Astrocyte (in vitro differentiated cells and primary cell): Measurements from ENCODE around the gene GDF10. TPM values are rescaled to one million over a fixed set of nuclear protein-coding genes. Genes with fewer than 3 reads are reported as not detected.

ENCODE experiments used
- DNase-seq: peaks from one replicate; pipeline ENCODE4 v3.0.0-alpha.2; 2010; ENCODE audit warnings: low read depth
- FAIRE-seq: peaks from 2 replicates; lab custom pipeline; 2011; peaks lifted over from hg19 to GRCh38; lab: Jason Lieb, UNC
- H2AFZ ChIP-seq: 2 replicates; pipeline ENCODE4 v1.6.0; 2012; ENCODE audit warnings: low read depth, low read length, inconsistent platforms
- H3K27ac ChIP-seq: 2 replicates; pipeline ENCODE4 v1.5.1; 2011; ENCODE audit warnings: low read depth, low read length, inconsistent platforms
- H3K27me3 ChIP-seq: 2 replicates; pipeline ENCODE4 v1.6.0; 2011; ENCODE audit warnings: low read length, inconsistent platforms; ENCODE audit not compliant: insufficient read depth
- H3K36me3 ChIP-seq: 2 replicates; pipeline ENCODE4 v1.5.1; 2011; ENCODE audit warnings: low read length, inconsistent platforms; ENCODE audit not compliant: insufficient read depth
- H3K4me1 ChIP-seq: 2 replicates; pipeline ENCODE4 v1.5.1; 2011; ENCODE audit warnings: low read length, inconsistent platforms; ENCODE audit not compliant: insufficient read depth
- H3K4me2 ChIP-seq: 2 replicates; pipeline ENCODE4 v1.6.0; 2012; ENCODE audit warnings: low read length, inconsistent platforms
- H3K4me3 ChIP-seq: 2 replicates; pipeline ENCODE4 v1.5.1; 2011; ENCODE audit warnings: low read depth, mild to moderate bottlenecking, low read length, inconsistent platforms; ENCODE audit not compliant: insufficient read depth
- H3K79me2 ChIP-seq: 2 replicates; pipeline ENCODE4 v1.6.0; 2012; ENCODE audit warnings: mild to moderate bottlenecking, low read length, inconsistent platforms; ENCODE audit not compliant: insufficient read depth
- H3K9ac ChIP-seq: 2 replicates; pipeline ENCODE4 v1.6.0; 2012; ENCODE audit warnings: mild to moderate bottlenecking, low read length, inconsistent platforms
- H3K9me3 ChIP-seq: 2 replicates; pipeline ENCODE4 v1.5.1; 2012; ENCODE audit warnings: low read depth, mild to moderate bottlenecking, low read length, inconsistent platforms; ENCODE audit not compliant: insufficient read depth
- H4K20me1 ChIP-seq: 2 replicates; pipeline ENCODE4 v1.6.0; 2012; ENCODE audit warnings: low read length, inconsistent platforms; ENCODE audit not compliant: insufficient read depth
- H3K27ac Mint-ChIP-seq: one replicate; pipeline ENCODE4 v1.8.0; 2021; ENCODE audit warnings: mild to moderate bottlenecking, mixed read lengths; ENCODE audit not compliant: unreplicated experiment
- H3K27me3 Mint-ChIP-seq: one replicate; pipeline ENCODE4 v1.8.0; 2021; ENCODE audit warnings: low read depth, mixed read lengths; ENCODE audit not compliant: unreplicated experiment
- H3K36me3 Mint-ChIP-seq: one replicate; pipeline ENCODE4 v1.8.0; 2021; ENCODE audit warnings: low read depth, mixed read lengths; ENCODE audit not compliant: unreplicated experiment
- H3K4me1 Mint-ChIP-seq: one replicate; pipeline ENCODE4 v1.8.0; 2021; ENCODE audit warnings: low read depth, mixed read lengths; ENCODE audit not compliant: unreplicated experiment
- H3K4me3 Mint-ChIP-seq: one replicate; pipeline ENCODE4 v1.8.0; 2021; ENCODE audit warnings: mild to moderate bottlenecking, moderate library complexity, mixed read lengths; ENCODE audit not compliant: unreplicated experiment
- H3K9me3 Mint-ChIP-seq: one replicate; pipeline ENCODE4 v1.8.0; 2021; ENCODE audit warnings: mild to moderate bottlenecking, mixed read lengths; ENCODE audit not compliant: unreplicated experiment
- EZH2 ChIP-seq: IDR thresholded peaks from 2 replicates; pipeline ENCODE4 v1.6.1; 2012; ENCODE audit warnings: mild to moderate bottlenecking, low read length, inconsistent platforms; ENCODE audit not compliant: insufficient read depth
- total RNA-seq: library from RNA; stranded (reverse); gene quantifications from 2 replicates; pipeline ENCODE4 v1.2.1, GENCODE V29; 2021
- TF ChIP-seq, protein P1 (sequence below): IDR thresholded peaks from 2 replicates; pipeline ENCODE4 v1.5.1; 2011; ENCODE audit warnings: low read depth, mild to moderate bottlenecking, inconsistent platforms, low read length, moderate library complexity; ENCODE audit not compliant: insufficient read depth

GDF10 gene
- total RNA-seq, 1 donor from 2014 or later, result 2.2 TPM

DNA sequence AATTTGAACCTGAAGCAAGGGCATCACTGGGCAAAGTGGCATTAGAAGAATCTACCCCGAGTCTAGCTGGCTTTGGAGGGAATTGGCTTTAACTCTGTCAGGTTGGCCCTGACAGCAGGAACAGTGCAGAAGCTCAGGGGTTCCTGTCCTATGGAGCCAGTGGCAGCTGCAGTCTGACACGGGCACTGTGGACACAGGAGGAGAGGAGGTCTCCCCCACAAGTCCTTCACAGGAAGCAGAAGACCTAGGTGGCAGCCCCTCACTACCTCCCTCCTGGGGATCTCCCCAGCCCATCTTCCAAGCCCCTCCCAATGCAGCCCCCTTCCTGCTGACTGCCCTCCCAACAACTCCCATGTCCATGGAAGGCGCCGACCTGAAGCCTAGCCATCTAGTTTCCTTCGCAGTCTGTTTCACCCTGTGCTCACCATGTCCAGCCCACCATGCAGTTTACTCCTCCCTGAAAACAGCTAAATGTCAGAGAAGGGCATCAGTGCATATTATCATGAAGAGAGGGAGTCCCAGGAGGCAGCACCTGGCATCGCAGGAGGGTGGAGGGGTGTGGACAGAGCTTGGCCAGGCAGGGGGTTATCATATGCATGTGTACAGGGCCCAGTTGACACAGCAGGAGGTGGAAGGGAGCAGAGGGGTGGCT lies 17.9 kb upstream of the GDF10 start:
- H2AFZ ChIP-seq, result no peak overlapping the region
- no peaks in the 10 kb centered on the region for H3K4me1 ChIP-seq
- H3K27ac ChIP-seq, result no peak overlapping the region
- peaks cover 45% of the 10 kb centered on the region for H3K27me3 Mint-ChIP-seq
- H3K36me3 ChIP-seq, result no peaks in the 10 kb centered on the region
- H3K4me3 ChIP-seq, result no peak overlapping the region
- no peaks in the 10 kb centered on the region for H3K27me3 ChIP-seq
- H3K36me3 Mint-ChIP-seq, result no peaks in the 10 kb centered on the region
- H3K9me3 Mint-ChIP-seq, result peaks cover 5% of the 10 kb centered on the region
- no peak for FAIRE-seq
- no peak overlapping the region for H3K4me3 Mint-ChIP-seq
- H3K4me1 Mint-ChIP-seq, result peaks cover 2% of the 10 kb centered on the region
- TF ChIP-seq EZH2, result no peak
- TF ChIP-seq, protein P1, sequence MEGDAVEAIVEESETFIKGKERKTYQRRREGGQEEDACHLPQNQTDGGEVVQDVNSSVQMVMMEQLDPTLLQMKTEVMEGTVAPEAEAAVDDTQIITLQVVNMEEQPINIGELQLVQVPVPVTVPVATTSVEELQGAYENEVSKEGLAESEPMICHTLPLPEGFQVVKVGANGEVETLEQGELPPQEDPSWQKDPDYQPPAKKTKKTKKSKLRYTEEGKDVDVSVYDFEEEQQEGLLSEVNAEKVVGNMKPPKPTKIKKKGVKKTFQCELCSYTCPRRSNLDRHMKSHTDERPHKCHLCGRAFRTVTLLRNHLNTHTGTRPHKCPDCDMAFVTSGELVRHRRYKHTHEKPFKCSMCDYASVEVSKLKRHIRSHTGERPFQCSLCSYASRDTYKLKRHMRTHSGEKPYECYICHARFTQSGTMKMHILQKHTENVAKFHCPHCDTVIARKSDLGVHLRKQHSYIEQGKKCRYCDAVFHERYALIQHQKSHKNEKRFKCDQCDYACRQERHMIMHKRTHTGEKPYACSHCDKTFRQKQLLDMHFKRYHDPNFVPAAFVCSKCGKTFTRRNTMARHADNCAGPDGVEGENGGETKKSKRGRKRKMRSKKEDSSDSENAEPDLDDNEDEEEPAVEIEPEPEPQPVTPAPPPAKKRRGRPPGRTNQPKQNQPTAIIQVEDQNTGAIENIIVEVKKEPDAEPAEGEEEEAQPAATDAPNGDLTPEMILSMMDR, result no peak
- no peaks in the 10 kb centered on the region for H3K79me2 ChIP-seq
- H3K9ac ChIP-seq, result no peak overlapping the region
- no peak overlapping the region for H3K27ac Mint-ChIP-seq
- no peaks in the 10 kb centered on the region for H4K20me1 ChIP-seq
- no peak overlapping the region for H3K4me2 ChIP-seq
- no peak for DNase-seq
- no peaks in the 10 kb centered on the region for H3K9me3 ChIP-seq

DNA sequence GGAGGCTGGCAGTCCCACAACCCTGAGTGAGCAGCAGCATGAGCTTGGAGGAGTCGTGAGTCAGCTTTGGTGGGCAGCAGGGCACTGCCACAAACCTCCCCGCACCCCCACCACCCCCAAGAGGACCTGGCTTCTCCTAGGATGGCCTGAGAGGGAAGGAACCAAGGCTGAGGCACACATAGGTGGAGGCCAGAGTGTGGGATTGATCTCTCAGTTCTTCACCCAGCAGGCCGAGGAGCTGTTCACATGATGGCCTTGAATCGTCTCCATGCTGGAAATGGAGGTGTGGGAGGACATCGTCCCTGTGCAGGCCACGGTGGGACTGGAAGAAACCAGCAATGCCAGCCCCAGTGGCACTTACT lies 17.4 kb upstream of the GDF10 start:
- Histone ChIP-seq H3K4me2 (no peak overlapping the region), H3K4me3 (no peak overlapping the region), H3K36me3 (no peaks in the 10 kb centered on the region), H3K9ac (no peak overlapping the region), H3K27ac (no peak overlapping the region), H3K27me3 (no peaks in the 10 kb centered on the region), H3K79me2 (no peaks in the 10 kb centered on the region), H3K4me1 (no peaks in the 10 kb centered on the region), H4K20me1 (no peaks in the 10 kb centered on the region), H3K9me3 (no peaks in the 10 kb centered on the region), H2AFZ (no peak overlapping the region)
- Mint-ChIP-seq H3K9me3 (peaks cover 5% of the 10 kb centered on the region), H3K4me3 (no peak overlapping the region), H3K27me3 (peaks cover 45% of the 10 kb centered on the region), H3K27ac (no peak overlapping the region), H3K36me3 (no peaks in the 10 kb centered on the region), H3K4me1 (peaks cover 2% of the 10 kb centered on the region)
- DNase-seq (no peak), FAIRE-seq (no peak)
- TF ChIP-seq EZH2, result no peak

DNA sequence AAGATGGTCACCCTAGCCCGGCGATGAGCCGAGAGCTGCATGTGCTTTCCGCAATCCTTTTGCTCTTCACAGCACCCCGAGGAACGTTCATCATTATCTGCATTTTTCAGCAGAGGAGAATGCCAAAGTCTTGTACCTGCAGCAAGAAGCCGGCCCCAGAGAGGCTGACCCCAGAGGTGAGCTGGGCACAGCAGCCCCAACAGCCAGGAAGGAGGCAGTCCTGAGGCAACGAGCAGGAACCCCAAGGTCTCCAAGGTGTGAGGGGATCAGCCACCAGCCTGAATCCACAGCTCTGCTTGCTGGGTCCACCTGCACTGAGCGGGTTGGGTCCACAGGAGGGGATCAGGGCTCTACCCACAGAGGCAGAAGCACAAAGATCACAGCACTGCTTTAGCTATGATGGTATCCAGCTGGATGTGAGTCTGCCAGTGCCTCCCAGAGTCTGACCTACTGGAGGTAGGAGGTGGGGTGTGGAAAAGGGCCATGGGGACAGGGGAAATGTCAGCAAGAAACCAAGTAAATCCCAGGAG lies 16.8 kb upstream of the GDF10 start:
- DNase-seq, result no peak
- H3K4me3 ChIP-seq, result no peak overlapping the region
- H3K27me3 ChIP-seq, result no peaks in the 10 kb centered on the region
- no peaks in the 10 kb centered on the region for H3K36me3 ChIP-seq
- no peak overlapping the region for H3K4me2 ChIP-seq
- no peak overlapping the region for H3K27ac Mint-ChIP-seq
- H3K9ac ChIP-seq, result no peak overlapping the region
- H3K4me3 Mint-ChIP-seq, result no peak overlapping the region
- no peaks in the 10 kb centered on the region for H3K4me1 ChIP-seq
- no peak overlapping the region for H2AFZ ChIP-seq
- no peak for FAIRE-seq
- peaks cover 5% of the 10 kb centered on the region for H3K9me3 Mint-ChIP-seq
- H3K9me3 ChIP-seq, result no peaks in the 10 kb centered on the region
- no peak overlapping the region for H3K27ac ChIP-seq
- no peaks in the 10 kb centered on the region for H3K36me3 Mint-ChIP-seq
- TF ChIP-seq, protein P1, result no peak
- TF ChIP-seq EZH2, result no peak
- H3K27me3 Mint-ChIP-seq, result peaks cover 44% of the 10 kb centered on the region
- no peaks in the 10 kb centered on the region for H3K79me2 ChIP-seq
- peaks cover 2% of the 10 kb centered on the region for H3K4me1 Mint-ChIP-seq
- H4K20me1 ChIP-seq, result no peaks in the 10 kb centered on the region
